WTC11 (cell line): ENCODE measurements around the gene KRTAP5-9.

Source experiments
- CREB1 ChIP-seq: sonication (generic); formaldehyde crosslinking; IDR thresholded peaks from 2 replicates; pipeline ENCODE4 v1.8.0; 2023; ENCODE audit warnings: mild to moderate bottlenecking, missing genetic modification reagents
- CREM ChIP-seq: sonication (generic); formaldehyde crosslinking; IDR thresholded peaks from 2 replicates; pipeline ENCODE4 v1.8.1; 2022; ENCODE audit warnings: mild to moderate bottlenecking, missing genetic modification reagents, moderate library complexity
- E2F1 ChIP-seq: sonication (generic); formaldehyde crosslinking; IDR thresholded peaks from 2 replicates; pipeline ENCODE4 v1.8.0; 2022; ENCODE audit warnings: mild to moderate bottlenecking, missing genetic modification reagents
- FOXK1 ChIP-seq: sonication (generic); formaldehyde crosslinking; IDR thresholded peaks from 2 replicates; pipeline ENCODE4 v1.8.0; 2022; ENCODE audit warnings: mild to moderate bottlenecking, moderate library complexity, missing genetic modification reagents
- HMGXB4 ChIP-seq: sonication (generic); formaldehyde crosslinking; IDR thresholded peaks from 2 replicates; pipeline ENCODE4 v1.8.1; 2023; ENCODE audit warnings: mild to moderate bottlenecking, moderate library complexity, missing genetic modification reagents
- NFE2L1 ChIP-seq: sonication (generic); formaldehyde crosslinking; IDR thresholded peaks from 2 replicates; pipeline ENCODE4 v1.8.1; 2023; ENCODE audit warnings: missing genetic modification reagents
- ZNF317 ChIP-seq: sonication (generic); formaldehyde crosslinking; IDR thresholded peaks from 2 replicates; pipeline ENCODE4 v1.8.1; 2023; ENCODE audit warnings: low read depth, mild to moderate bottlenecking, moderate library complexity, missing genetic modification reagents, borderline replicate concordance
- TF ChIP-seq, protein P1 (sequence below): fragments of 200-600 bp; IDR thresholded peaks from 2 replicates; pipeline ENCODE4 v1.8.0; 2022; ENCODE audit warnings: antibody characterized with exemption

DNA sequence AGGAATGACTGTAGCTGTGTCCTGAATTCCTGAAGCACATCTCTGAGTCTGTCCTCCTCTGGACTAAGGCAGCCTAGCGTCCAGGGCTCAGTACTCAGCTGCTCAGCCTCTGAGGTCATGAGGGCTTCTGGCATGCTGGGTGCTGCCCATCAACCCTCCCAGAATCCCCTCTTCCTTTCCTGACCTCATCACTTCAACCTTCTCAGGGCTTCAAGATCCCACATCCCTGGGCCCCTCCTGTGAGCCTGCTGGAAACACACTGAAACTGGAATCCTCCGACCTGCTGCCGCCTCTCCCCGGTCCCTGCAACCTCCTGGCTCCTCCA is 9.6 kb upstream of the KRTAP5-9 start:
- TF ChIP-seq, protein P1, sequence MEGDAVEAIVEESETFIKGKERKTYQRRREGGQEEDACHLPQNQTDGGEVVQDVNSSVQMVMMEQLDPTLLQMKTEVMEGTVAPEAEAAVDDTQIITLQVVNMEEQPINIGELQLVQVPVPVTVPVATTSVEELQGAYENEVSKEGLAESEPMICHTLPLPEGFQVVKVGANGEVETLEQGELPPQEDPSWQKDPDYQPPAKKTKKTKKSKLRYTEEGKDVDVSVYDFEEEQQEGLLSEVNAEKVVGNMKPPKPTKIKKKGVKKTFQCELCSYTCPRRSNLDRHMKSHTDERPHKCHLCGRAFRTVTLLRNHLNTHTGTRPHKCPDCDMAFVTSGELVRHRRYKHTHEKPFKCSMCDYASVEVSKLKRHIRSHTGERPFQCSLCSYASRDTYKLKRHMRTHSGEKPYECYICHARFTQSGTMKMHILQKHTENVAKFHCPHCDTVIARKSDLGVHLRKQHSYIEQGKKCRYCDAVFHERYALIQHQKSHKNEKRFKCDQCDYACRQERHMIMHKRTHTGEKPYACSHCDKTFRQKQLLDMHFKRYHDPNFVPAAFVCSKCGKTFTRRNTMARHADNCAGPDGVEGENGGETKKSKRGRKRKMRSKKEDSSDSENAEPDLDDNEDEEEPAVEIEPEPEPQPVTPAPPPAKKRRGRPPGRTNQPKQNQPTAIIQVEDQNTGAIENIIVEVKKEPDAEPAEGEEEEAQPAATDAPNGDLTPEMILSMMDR, result no peak
- TF ChIP-seq E2F1 (no peak), ZNF317 (no peak), CREB1 (CRISPR knock-in tag) (no peak), HMGXB4 (CRISPR knock-in tag) (no peak), FOXK1 (CRISPR knock-in tag) (no peak), NFE2L1 (CRISPR knock-in tag) (no peak), CREM (CRISPR knock-in tag) (no peak)
